WERI-Rb-1 (cell line): ENCODE measurements around the gene SUSD1.

Source experiments
- DNase-seq: peaks from one replicate; pipeline ENCODE4 v3.0.0-alpha.2; 2020
- H3K27ac ChIP-seq: fragments of 250-450 bp; sonication (Bioruptor Pico); 2 replicates; pipeline ENCODE4 v1.5.1; 2020; ENCODE audit warnings: mild to moderate bottlenecking, moderate library complexity
- H3K27me3 ChIP-seq: fragments of 250-450 bp; sonication (Bioruptor Pico); 2 replicates; pipeline ENCODE4 v1.5.1; 2021; ENCODE audit warnings: mild to moderate bottlenecking, low read depth, moderate library complexity; ENCODE audit not compliant: insufficient read depth, severe bottlenecking
- H3K36me3 ChIP-seq: fragments of 250-450 bp; sonication (Bioruptor Pico); 2 replicates; pipeline ENCODE4 v1.5.1; 2020; ENCODE audit warnings: mild to moderate bottlenecking, moderate library complexity
- H3K4me3 ChIP-seq: 2 replicates; pipeline ENCODE4 v1.5.1; 2011; ENCODE audit warnings: low read depth, mild to moderate bottlenecking, control low read depth, low read length
- H3K9me3 ChIP-seq: fragments of 250-450 bp; sonication (Bioruptor Pico); 2 replicates; pipeline ENCODE4 v1.5.1; 2021; ENCODE audit warnings: mild to moderate bottlenecking, moderate library complexity; ENCODE audit not compliant: severe bottlenecking
- TF ChIP-seq, protein P1 (sequence below): IDR thresholded peaks from 2 replicates; pipeline ENCODE4 v1.5.1; 2011; ENCODE audit warnings: low read depth, mild to moderate bottlenecking, control low read depth, inconsistent platforms, low read length

The SUSD1 gene

DNA sequence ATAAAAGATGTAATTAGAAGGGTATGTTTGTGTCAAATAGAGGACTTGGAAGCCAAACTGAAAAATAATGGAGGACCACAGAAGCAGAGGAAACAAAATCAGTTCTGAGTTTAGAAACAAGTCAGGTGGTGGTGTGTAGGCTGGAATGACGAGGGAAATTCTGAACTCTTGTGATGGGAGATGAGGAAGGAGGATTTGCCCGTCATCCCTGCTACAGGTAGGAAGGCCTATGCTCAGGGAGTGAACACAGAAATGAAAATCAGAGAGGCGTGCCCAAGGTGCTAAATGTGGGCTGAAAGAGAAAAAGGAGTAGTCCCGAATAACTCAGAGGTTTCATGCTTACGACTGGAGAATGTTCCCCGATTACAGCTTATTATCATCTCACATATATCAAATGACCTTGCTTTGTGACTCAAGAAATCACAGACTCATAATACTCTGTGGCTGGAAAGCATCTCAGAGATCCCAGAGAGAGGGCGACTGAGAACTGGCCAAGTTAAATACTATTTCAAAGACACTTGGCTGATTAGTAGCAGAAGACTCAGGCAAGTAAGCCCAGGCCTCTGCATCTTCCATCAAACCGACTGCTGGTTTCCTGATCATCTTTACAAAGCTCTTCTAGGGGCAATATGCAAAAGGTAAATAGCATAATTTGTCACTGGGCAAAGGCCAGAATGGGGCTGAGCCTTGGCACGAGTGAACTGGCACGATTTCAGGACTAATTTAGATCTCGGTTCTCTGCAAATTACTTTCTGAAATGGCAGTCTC, 126.0 kb downstream of the SUSD1 start:
- no peaks in the 10 kb centered on the region for H3K9me3 ChIP-seq
- no peak overlapping the region for H3K27ac ChIP-seq
- H3K4me3 ChIP-seq = no peak overlapping the region
- no peak for DNase-seq
- TF ChIP-seq, protein P1, sequence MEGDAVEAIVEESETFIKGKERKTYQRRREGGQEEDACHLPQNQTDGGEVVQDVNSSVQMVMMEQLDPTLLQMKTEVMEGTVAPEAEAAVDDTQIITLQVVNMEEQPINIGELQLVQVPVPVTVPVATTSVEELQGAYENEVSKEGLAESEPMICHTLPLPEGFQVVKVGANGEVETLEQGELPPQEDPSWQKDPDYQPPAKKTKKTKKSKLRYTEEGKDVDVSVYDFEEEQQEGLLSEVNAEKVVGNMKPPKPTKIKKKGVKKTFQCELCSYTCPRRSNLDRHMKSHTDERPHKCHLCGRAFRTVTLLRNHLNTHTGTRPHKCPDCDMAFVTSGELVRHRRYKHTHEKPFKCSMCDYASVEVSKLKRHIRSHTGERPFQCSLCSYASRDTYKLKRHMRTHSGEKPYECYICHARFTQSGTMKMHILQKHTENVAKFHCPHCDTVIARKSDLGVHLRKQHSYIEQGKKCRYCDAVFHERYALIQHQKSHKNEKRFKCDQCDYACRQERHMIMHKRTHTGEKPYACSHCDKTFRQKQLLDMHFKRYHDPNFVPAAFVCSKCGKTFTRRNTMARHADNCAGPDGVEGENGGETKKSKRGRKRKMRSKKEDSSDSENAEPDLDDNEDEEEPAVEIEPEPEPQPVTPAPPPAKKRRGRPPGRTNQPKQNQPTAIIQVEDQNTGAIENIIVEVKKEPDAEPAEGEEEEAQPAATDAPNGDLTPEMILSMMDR = no peak
- H3K36me3 ChIP-seq = peaks cover 18% of the 10 kb centered on the region
- no peaks in the 10 kb centered on the region for H3K27me3 ChIP-seq

DNA sequence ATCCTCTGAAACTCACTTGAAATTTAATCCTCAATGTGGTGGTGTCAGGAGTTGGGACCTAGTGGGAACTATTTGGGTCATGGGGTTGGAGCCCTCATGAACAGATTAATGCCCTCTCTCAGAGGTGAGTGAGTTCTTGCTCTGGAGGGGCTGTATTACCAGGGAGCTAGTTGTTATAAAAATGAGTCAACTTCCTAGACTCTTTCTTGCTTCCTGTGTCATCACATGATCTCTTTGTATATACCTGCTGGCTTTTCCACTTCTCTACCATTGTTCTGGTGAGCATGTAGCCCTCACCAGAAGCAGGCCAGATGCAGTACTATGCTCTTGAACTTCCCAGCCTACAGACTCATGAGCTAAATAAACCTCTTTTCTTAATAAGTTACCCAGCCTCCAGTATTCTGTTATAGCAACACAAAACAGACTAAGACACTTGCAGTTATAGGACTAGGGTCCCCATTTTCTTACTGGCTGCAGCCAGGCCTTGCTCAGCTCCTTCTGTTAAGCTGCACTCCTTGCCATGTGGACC, 127.5 kb downstream of the SUSD1 start:
- Histone ChIP-seq H3K4me3 (no peak overlapping the region), H3K36me3 (peaks cover 12% of the 10 kb centered on the region), H3K9me3 (no peaks in the 10 kb centered on the region), H3K27me3 (no peaks in the 10 kb centered on the region), H3K27ac (no peak overlapping the region)
- TF ChIP-seq, protein P1 = no peak
- no peak for DNase-seq

DNA sequence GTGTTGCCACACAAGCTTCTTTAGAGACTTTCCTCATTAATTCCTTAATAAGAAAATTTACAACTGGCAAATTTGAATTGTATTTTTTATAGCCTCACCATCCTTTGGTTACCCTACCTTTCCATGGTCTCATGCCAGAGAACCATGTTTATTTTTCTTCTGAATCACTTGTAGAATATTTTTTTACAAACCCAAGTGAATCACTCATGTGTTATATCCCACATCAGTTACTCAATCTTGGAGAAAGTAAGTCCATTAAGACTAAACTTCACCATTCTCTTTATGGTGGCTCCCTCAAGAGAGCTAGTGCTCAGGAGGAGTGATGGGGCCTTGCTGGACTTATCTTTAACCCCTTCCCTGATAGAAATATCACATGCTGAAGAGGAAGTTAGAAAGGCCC, 128.9 kb downstream of the SUSD1 start:
- Histone ChIP-seq H3K27ac (no peak overlapping the region), H3K9me3 (no peaks in the 10 kb centered on the region), H3K36me3 (peaks cover 1% of the 10 kb centered on the region; the same call in 1 of the 2 replicates), H3K4me3 (no peak overlapping the region), H3K27me3 (no peaks in the 10 kb centered on the region)
- no peak for DNase-seq
- TF ChIP-seq, protein P1 = no peak

GRCh38 chr9:112044881-112045280, 130.2 kb downstream of the SUSD1 start:
- no peak overlapping the region for H3K4me3 ChIP-seq

GRCh38 chr9:112044186-112044585, 130.9 kb downstream of the SUSD1 start:
- TF ChIP-seq, protein P1 = no peak
- no peak for DNase-seq
- Histone ChIP-seq H3K9me3 (no peaks in the 10 kb centered on the region), H3K36me3 (peaks cover 9% of the 10 kb centered on the region), H3K27me3 (no peaks in the 10 kb centered on the region), H3K27ac (no peak overlapping the region), H3K4me3 (no peak overlapping the region)

More at GRCh38 chr9:112044881-112045280, 130.2 kb downstream of the SUSD1 start:
- Histone ChIP-seq H3K36me3 (peaks cover 9% of the 10 kb centered on the region), H3K9me3 (no peaks in the 10 kb centered on the region), H3K27ac (no peak overlapping the region), H3K27me3 (no peaks in the 10 kb centered on the region)
- no peak for DNase-seq
- TF ChIP-seq, protein P1 = no peak
